ENCODE data around the gene HEY2. TPM values are rescaled to one million over a fixed set of nuclear protein-coding genes. Genes with fewer than 3 reads are reported as not detected.
A peak's percentile ranks its signal among the peaks of the same experiment; 100 is the strongest.
"Not testable (repeated sequence)": the region's sequence is repeated elsewhere in the genome, so short reads cannot be mapped to it uniquely, and the experiment has no call there.

The HEY2 gene
- total RNA-seq, 1 experiment from 2014 or later: not detected

- DNase-seq (ENCODE audit: low spot score): no peak
Measured at GRCh38 chr6:125769147-125769783, 19.8 kb downstream of the HEY2 start.

- no peak for DNase-seq (ENCODE audit: low spot score)
Measured at GRCh38 chr6:125773387-125774341, 24.2 kb downstream of the HEY2 start.

- DNase-seq (ENCODE audit: low spot score): not testable (repeated sequence)
Measured at GRCh38 chr6:125776107-125776826, 26.8 kb downstream of the HEY2 start.

GRCh38 chr6:125779924-125780539, 30.6 kb downstream of the HEY2 start:
- DNase-seq (ENCODE audit: low spot score): peak; percentile 93

GRCh38 chr6:125780540-125781313, 31.3 kb downstream of the HEY2 start:
- DNase-seq (ENCODE audit: low spot score): peak; percentile 54

- DNase-seq (ENCODE audit: low spot score): no peak
Measured at GRCh38 chr6:125781314-125781868, 32.0 kb downstream of the HEY2 start.

- no peak for DNase-seq (ENCODE audit: low spot score)
Measured at GRCh38 chr6:125784365-125784764, 34.9 kb downstream of the HEY2 start.

- DNase-seq (ENCODE audit: low spot score): peak; percentile 21
Measured at GRCh38 chr6:125787791-125788190, 38.4 kb downstream of the HEY2 start.

GRCh38 chr6:125789167-125789566, 39.7 kb downstream of the HEY2 start:
- no peak for DNase-seq (ENCODE audit: low spot score)

- DNase-seq (ENCODE audit: low spot score): peak; percentile 47
Measured at GRCh38 chr6:125789576-125790357, 40.3 kb downstream of the HEY2 start.

- peak; percentile 54 for DNase-seq (ENCODE audit: low spot score)
Measured at GRCh38 chr6:125790358-125791150, 41.1 kb downstream of the HEY2 start, which contains the start of gene NCOA7. NCOA7 (plus strand) TSS chr6:125790960; CDS start chr6:125815355, 24,395 bp downstream.

GRCh38 chr6:125791151-125791819, 41.9 kb downstream of the HEY2 start:
- DNase-seq (ENCODE audit: low spot score): peak; percentile 61

- no peak for DNase-seq (ENCODE audit: low spot score)
Measured at GRCh38 chr6:125791820-125792165, 42.4 kb downstream of the HEY2 start.

- no peak for DNase-seq (ENCODE audit: low spot score)
Measured at GRCh38 chr6:125792172-125792571, 42.7 kb downstream of the HEY2 start.

GRCh38 chr6:125792680-125793079, 43.2 kb downstream of the HEY2 start:
- DNase-seq (ENCODE audit: low spot score): no peak

- no peak for DNase-seq (ENCODE audit: low spot score)
Measured at GRCh38 chr6:125793280-125793679, 43.8 kb downstream of the HEY2 start.

- DNase-seq (ENCODE audit: low spot score): no peak
Measured at GRCh38 chr6:125793863-125794262, 44.4 kb downstream of the HEY2 start.

- no peak for DNase-seq (ENCODE audit: low spot score)
Measured at GRCh38 chr6:125794342-125795137, 45.1 kb downstream of the HEY2 start.
